ENCODE data around the gene KLK14. TPM values are rescaled to one million over a fixed set of nuclear protein-coding genes. Genes with fewer than 3 reads are reported as not detected.

The KLK14 gene
- total RNA-seq, 2 experiments from 2014 or later: 0.84 TPM; not detected in 1

DNA sequence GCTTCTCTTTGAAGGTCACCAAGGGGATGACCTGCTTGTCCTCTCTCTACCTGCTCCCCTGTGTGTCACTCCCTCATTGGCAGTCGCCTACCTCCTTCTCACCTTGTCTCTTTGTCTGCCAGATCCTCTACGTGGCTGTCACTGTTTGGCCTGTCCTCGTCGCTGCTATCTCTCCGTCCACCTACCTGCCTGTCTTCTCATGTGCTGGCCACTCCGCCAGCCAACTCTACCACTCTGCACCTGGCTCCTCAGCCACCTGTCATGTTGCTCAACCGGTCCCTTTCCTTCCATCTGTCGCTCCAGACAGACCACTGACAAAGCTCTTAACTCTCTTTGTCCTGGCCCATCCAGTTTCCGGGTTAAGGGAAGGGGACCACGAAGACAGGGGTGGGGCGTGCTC lies 48.0 kb downstream of the KLK14 start, which contains the start of gene KLK12:
Gene KLK12, minus strand, starts transcription at position 299 of the 400 bp plus-strand sequence. CDS start 381 bp downstream, outside the sequence.
- Histone ChIP-seq H3K4me1 (ENCODE audit: insufficient read depth, low read length, poor library complexity, severe bottlenecking) (no peaks in the 10 kb centered on the region), H2AFZ (ENCODE audit: low read length) (no peak within 1 kb of the TSS), H3K9me2 (ENCODE audit: insufficient read depth, low read length) (no peaks in the 10 kb centered on the region), H3K4me2 (ENCODE audit: low read length) (no peak within 1 kb of the TSS), H3K4me3 (ENCODE audit: low read depth, low read length, poor library complexity, severe bottlenecking) (no peak within 1 kb of the TSS), H3K79me2 (ENCODE audit: insufficient read depth, low read depth, low read length) (no peaks in the 10 kb centered on the region), H3K36me3 (ENCODE audit: insufficient read depth, low read length) (no peaks in the 10 kb centered on the region), H4K20me1 (ENCODE audit: insufficient read depth, low read length) (no peaks in the 10 kb centered on the region), H3K27ac (ENCODE audit: low read depth, low read length, poor library complexity, severe bottlenecking) (no peak within 1 kb of the TSS), H3K9me3 (ENCODE audit: low read length) (no peaks in the 10 kb centered on the region)
- POLR2A ChIA-PET: no interaction called here
- no TSS peak for BruUV-seq (replicated peaks)
- no peak for TF ChIP-seq EZH2phosphoT487 (IDR thresholded peaks at IDR 0.05; ENCODE audit: borderline replicate concordance, low read depth, low read length)
- TF ChIP-seq, protein P1, sequence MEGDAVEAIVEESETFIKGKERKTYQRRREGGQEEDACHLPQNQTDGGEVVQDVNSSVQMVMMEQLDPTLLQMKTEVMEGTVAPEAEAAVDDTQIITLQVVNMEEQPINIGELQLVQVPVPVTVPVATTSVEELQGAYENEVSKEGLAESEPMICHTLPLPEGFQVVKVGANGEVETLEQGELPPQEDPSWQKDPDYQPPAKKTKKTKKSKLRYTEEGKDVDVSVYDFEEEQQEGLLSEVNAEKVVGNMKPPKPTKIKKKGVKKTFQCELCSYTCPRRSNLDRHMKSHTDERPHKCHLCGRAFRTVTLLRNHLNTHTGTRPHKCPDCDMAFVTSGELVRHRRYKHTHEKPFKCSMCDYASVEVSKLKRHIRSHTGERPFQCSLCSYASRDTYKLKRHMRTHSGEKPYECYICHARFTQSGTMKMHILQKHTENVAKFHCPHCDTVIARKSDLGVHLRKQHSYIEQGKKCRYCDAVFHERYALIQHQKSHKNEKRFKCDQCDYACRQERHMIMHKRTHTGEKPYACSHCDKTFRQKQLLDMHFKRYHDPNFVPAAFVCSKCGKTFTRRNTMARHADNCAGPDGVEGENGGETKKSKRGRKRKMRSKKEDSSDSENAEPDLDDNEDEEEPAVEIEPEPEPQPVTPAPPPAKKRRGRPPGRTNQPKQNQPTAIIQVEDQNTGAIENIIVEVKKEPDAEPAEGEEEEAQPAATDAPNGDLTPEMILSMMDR (conservative IDR thresholded peaks at IDR 0.05; ENCODE audit: low read length): no peak
- CTCF ChIA-PET (ENCODE audit: unreplicated experiment): no interaction called here
- no peak for DNase-seq (ENCODE audit: low spot score)
- intact Hi-C loops (cut with micrococcal nuclease; ENCODE audit: unreplicated experiment): no loop called here

DNA sequence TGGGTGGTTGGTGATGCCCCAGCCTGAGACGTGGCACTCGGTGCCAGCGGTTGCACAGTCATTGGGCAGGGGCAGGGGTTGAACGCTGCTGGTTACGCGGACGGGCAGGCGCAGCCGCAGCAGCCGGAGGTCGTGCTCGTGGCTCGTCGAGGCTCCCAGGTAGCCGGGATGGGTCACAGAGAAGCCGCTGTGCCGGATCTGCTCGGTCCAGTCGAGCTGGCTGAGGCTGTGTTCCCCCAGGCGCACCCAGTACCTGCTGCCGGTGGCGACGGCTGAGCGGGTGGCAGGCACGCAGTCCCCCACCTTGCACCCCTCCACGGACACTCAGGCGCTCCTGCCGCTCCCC lies 50.8 kb downstream of the KLK14 start:
- no peak overlapping the region for H3K4me2 ChIP-seq (ENCODE audit: low read length)
- H3K79me2 ChIP-seq (ENCODE audit: insufficient read depth, low read depth, low read length): no peaks in the 10 kb centered on the region
- H3K9me2 ChIP-seq (ENCODE audit: insufficient read depth, low read length): no peaks in the 10 kb centered on the region
- ChIA-PET POLR2A (no interaction called here), CTCF (ENCODE audit: unreplicated experiment) (no interaction called here)
- no peak overlapping the region for H3K4me3 ChIP-seq (ENCODE audit: low read depth, low read length, poor library complexity, severe bottlenecking)
- no peaks in the 10 kb centered on the region for H3K9me3 ChIP-seq (ENCODE audit: low read length)
- no peaks in the 10 kb centered on the region for H3K4me1 ChIP-seq (ENCODE audit: insufficient read depth, low read length, poor library complexity, severe bottlenecking)
- no peak overlapping the region for H3K27ac ChIP-seq (ENCODE audit: low read depth, low read length, poor library complexity, severe bottlenecking)
- TF ChIP-seq, protein P1 (conservative IDR thresholded peaks at IDR 0.05; ENCODE audit: low read length): no peak
- TF ChIP-seq EZH2phosphoT487 (IDR thresholded peaks at IDR 0.05; ENCODE audit: borderline replicate concordance, low read depth, low read length): no peak
- no peaks in the 10 kb centered on the region for H4K20me1 ChIP-seq (ENCODE audit: insufficient read depth, low read length)
- H2AFZ ChIP-seq (ENCODE audit: low read length): no peak overlapping the region
- DNase-seq (ENCODE audit: low spot score): no peak
- intact Hi-C loops (cut with micrococcal nuclease; ENCODE audit: unreplicated experiment): no loop called here
- BruUV-seq (replicated peaks): no TSS peak
- no peaks in the 10 kb centered on the region for H3K36me3 ChIP-seq (ENCODE audit: insufficient read depth, low read length)

DNA sequence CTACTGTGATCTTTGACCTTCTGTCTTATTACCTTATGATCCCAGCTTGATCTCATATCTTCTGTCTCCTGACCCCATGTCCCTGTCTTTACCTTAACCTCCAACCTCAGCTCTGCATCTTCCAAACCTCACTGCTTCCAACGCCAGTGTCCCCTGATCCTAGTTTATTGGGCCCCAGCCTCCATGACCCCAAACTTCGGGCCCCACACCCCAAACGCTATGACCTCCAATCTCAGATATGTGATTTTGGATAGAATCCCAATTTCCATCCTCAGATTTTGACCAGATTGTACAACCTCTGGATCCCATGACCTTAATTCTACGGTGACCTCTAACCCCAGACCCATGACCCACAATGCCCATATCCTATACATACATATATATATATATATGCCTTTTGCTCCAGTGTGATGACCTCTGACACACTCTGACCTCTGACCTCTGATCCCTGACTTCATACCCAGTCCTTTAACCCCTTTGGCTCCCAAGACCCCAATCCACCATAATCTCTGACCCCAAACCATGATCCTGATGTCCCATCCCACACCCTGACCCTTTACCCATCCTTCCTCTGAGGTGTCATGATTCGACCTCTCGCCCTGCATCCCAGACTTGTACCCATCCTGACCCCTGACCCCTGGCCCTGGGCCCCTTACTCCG lies 51.3 kb downstream of the KLK14 start:
- H3K79me2 ChIP-seq (ENCODE audit: insufficient read depth, low read depth, low read length): no peaks in the 10 kb centered on the region
- no peaks in the 10 kb centered on the region for H3K4me1 ChIP-seq (ENCODE audit: insufficient read depth, low read length, poor library complexity, severe bottlenecking)
- CTCF ChIA-PET (ENCODE audit: unreplicated experiment): no interaction called here
- no peak overlapping the region for H3K27ac ChIP-seq (ENCODE audit: low read depth, low read length, poor library complexity, severe bottlenecking)
- H2AFZ ChIP-seq (ENCODE audit: low read length): no peak overlapping the region
- BruUV-seq (replicated peaks): no TSS peak
- H3K9me2 ChIP-seq (ENCODE audit: insufficient read depth, low read length): no peaks in the 10 kb centered on the region
- DNase-seq (ENCODE audit: low spot score): no peak
- no peaks in the 10 kb centered on the region for H3K36me3 ChIP-seq (ENCODE audit: insufficient read depth, low read length)
- no peaks in the 10 kb centered on the region for H3K9me3 ChIP-seq (ENCODE audit: low read length)
- POLR2A ChIA-PET: no interaction called here
- H4K20me1 ChIP-seq (ENCODE audit: insufficient read depth, low read length): no peaks in the 10 kb centered on the region
- no peak for TF ChIP-seq EZH2phosphoT487 (IDR thresholded peaks at IDR 0.05; ENCODE audit: borderline replicate concordance, low read depth, low read length)
- TF ChIP-seq, protein P1 (conservative IDR thresholded peaks at IDR 0.05; ENCODE audit: low read length): no peak
- H3K4me2 ChIP-seq (ENCODE audit: low read length): no peak overlapping the region
- no peak overlapping the region for H3K4me3 ChIP-seq (ENCODE audit: low read depth, low read length, poor library complexity, severe bottlenecking)
- intact Hi-C loops (cut with micrococcal nuclease; ENCODE audit: unreplicated experiment): no loop called here

Measured in OCI-LY7 (cell line).